CD14-positive monocyte (primary cell): ENCODE data around the gene DUSP3. TPM values are rescaled to one million over a fixed set of nuclear protein-coding genes. Genes with fewer than 3 reads are reported as not detected.
A peak's percentile ranks its signal among the peaks of the same experiment; 100 is the strongest.

Experiments used
- DNase-seq, 3 donors: peaks; one replicate each; pipeline ENCODE4 v3.0.0-alpha.2; 2011 to 2022
- H2AFZ ChIP-seq: 2 replicates; pipeline ENCODE4 v1.6.0; 2012; ENCODE audit warnings: mild to moderate bottlenecking, low read depth, low read length, inconsistent platforms; ENCODE audit not compliant: insufficient read depth, poor library complexity, severe bottlenecking
- H3K27ac ChIP-seq, 2 donors: 1 replicate in 1 of 2; 2 replicates in 1 of 2; pipeline ENCODE4 v1.5.1; 2012 to 2013; ENCODE audit warnings: low read length in 2 of 2, control low read depth in 1 of 2, inconsistent platforms in 1 of 2, low read depth in 1 of 2, mild to moderate bottlenecking in 1 of 2
- H3K27me3 ChIP-seq, 2 donors: one replicate each; pipeline versions ENCODE4 v1.6.0 to v1.6.1; 2011 to 2013; ENCODE audit warnings: low read length in 2 of 2; ENCODE audit not compliant: control insufficient read depth in 2 of 2, insufficient read depth in 2 of 2
- H3K36me3 ChIP-seq, 2 donors: replicated peaks in 1 of 2; 1 replicate in 1 of 2; 2 replicates in 1 of 2; pipeline versions ENCODE4 v1.5.1 to v1.6.1; 2012 to 2013; ENCODE audit warnings: low read length in 2 of 2, control low read depth in 1 of 2, inconsistent platforms in 1 of 2, mild to moderate bottlenecking in 1 of 2; ENCODE audit not compliant: insufficient read depth in 2 of 2, control insufficient read depth in 1 of 2
- H3K4me1 ChIP-seq, 2 donors: 1 replicate in 1 of 2; 2 replicates in 1 of 2; pipeline versions ENCODE4 v1.5.1 to v1.6.1; 2012 to 2013; ENCODE audit warnings: low read length in 2 of 2, control low read depth in 1 of 2, inconsistent platforms in 1 of 2, mild to moderate bottlenecking in 1 of 2, moderate library complexity in 1 of 2; ENCODE audit not compliant: insufficient read depth in 2 of 2, control insufficient read depth in 1 of 2
- H3K4me2 ChIP-seq: replicated peaks from 2 replicates; pipeline ENCODE3; 2012; ENCODE audit warnings: low read length, moderate library complexity, mild to moderate bottlenecking; ENCODE audit not compliant: poor library complexity, severe bottlenecking; ENCODE audit errors: extremely low read depth
- H3K4me3 ChIP-seq, 3 experiments: fragments of 200-600 bp in 1 of 3; sonication (generic) in 1 of 3; replicated peaks in 1 of 3; 1 replicate in 2 of 3; 2 replicates in 1 of 3; pipeline ENCODE4 v1.5.1; 2011 to 2013; ENCODE audit warnings: low read length in 3 of 3, mild to moderate bottlenecking in 3 of 3, control low read depth in 2 of 3, low read depth in 2 of 3, inconsistent platforms in 1 of 3, moderate library complexity in 1 of 3
- H3K79me2 ChIP-seq: 2 replicates; pipeline ENCODE4 v1.6.0; 2012; ENCODE audit warnings: mild to moderate bottlenecking, control low read depth, inconsistent platforms, low read length, moderate library complexity; ENCODE audit not compliant: insufficient read depth
- H3K9ac ChIP-seq: 2 replicates; pipeline ENCODE4 v1.6.0; 2017; ENCODE audit warnings: low read length, mild to moderate bottlenecking; ENCODE audit not compliant: insufficient read depth, poor library complexity, severe bottlenecking
- H3K9me3 ChIP-seq, 2 donors: replicated peaks in 1 of 2; 1 replicate in 1 of 2; 2 replicates in 1 of 2; pipeline versions ENCODE4 v1.5.1 to v1.6.1; 2012 to 2013; ENCODE audit warnings: low read length in 2 of 2, control low read depth in 1 of 2; ENCODE audit not compliant: control insufficient read depth in 1 of 2, insufficient read depth in 1 of 2
- H4K20me1 ChIP-seq: 2 replicates; pipeline ENCODE4 v1.6.0; 2012; ENCODE audit warnings: mild to moderate bottlenecking, low read length, control low read depth, moderate library complexity; ENCODE audit not compliant: insufficient read depth
- H3K27ac Mint-ChIP-seq, 7 donors: one replicate each; pipeline ENCODE4 v1.8.0; 2020; ENCODE audit warnings: mild to moderate bottlenecking in 7 of 7, mixed read lengths in 7 of 7, moderate library complexity in 6 of 7, inconsistent platforms in 2 of 7
- H3K27me3 Mint-ChIP-seq, 3 donors: one replicate each; pipeline ENCODE4 v1.8.0; 2021 to 2022; ENCODE audit warnings: low read depth in 3 of 3, mild to moderate bottlenecking in 3 of 3, mixed read lengths in 3 of 3, moderate library complexity in 3 of 3, inconsistent platforms in 1 of 3
- H3K36me3 Mint-ChIP-seq, 2 donors: one replicate each; pipeline ENCODE4 v1.8.0; 2020; ENCODE audit warnings: mixed read lengths in 2 of 2, inconsistent platforms in 1 of 2, mild to moderate bottlenecking in 1 of 2
- H3K4me1 Mint-ChIP-seq: one replicate; pipeline ENCODE4 v1.8.0; 2020; ENCODE audit warnings: mild to moderate bottlenecking, mixed read lengths
- H3K4me3 Mint-ChIP-seq, 2 donors: one replicate each; pipeline ENCODE4 v1.8.0; 2020; ENCODE audit warnings: mild to moderate bottlenecking in 2 of 2, mixed read lengths in 2 of 2, moderate library complexity in 1 of 2
- H3K9me3 Mint-ChIP-seq, 7 donors: one replicate each; pipeline ENCODE4 v1.8.0; 2020 to 2022; ENCODE audit warnings: mixed read lengths in 7 of 7, mild to moderate bottlenecking in 6 of 7, moderate library complexity in 6 of 7, inconsistent platforms in 2 of 7
- WGBS: methylation state at CpG from one replicate; pipeline ENCODE4 v1.1.5; 2013; ENCODE audit warnings: missing lambda C conversion rate; ENCODE audit not compliant: insufficient coverage; 5-methylcytosine and 5-hydroxymethylcytosine counted together
- intact Hi-C, 2 donors: fragments of 100-400 bp; cut with micrococcal nuclease; formaldehyde crosslinking; loops; one replicate each; pipeline versions ENCODE4 v1.15.0 to v1.15.1; 2023
- polyA plus RNA-seq, 3 donors: library from polyadenylated mRNA; depleted of rRNA in 1 of 3; unstranded in 2 of 3; stranded (reverse) in 1 of 3; fragments of 300-500 nt in 2 of 3; fragments of >200 nt in 1 of 3; fragmentation: Illumina TruSeq in 2 of 3; gene quantifications; 1 replicate in 2 of 3; 2 replicates in 1 of 3; pipeline ENCODE4 v1.2.3, GENCODE V29; 2012 to 2021
- TF ChIP-seq, protein P1 (sequence below): fragments of 200-600 bp; IDR thresholded peaks from one replicate; pipeline ENCODE4 v1.8.0; 2022; ENCODE audit warnings: antibody characterized with exemption, mild to moderate bottlenecking

The DUSP3 gene
- polyA plus RNA-seq, 3 donors, result 36.7 to 78.5 (median 58.9) TPM

DNA sequence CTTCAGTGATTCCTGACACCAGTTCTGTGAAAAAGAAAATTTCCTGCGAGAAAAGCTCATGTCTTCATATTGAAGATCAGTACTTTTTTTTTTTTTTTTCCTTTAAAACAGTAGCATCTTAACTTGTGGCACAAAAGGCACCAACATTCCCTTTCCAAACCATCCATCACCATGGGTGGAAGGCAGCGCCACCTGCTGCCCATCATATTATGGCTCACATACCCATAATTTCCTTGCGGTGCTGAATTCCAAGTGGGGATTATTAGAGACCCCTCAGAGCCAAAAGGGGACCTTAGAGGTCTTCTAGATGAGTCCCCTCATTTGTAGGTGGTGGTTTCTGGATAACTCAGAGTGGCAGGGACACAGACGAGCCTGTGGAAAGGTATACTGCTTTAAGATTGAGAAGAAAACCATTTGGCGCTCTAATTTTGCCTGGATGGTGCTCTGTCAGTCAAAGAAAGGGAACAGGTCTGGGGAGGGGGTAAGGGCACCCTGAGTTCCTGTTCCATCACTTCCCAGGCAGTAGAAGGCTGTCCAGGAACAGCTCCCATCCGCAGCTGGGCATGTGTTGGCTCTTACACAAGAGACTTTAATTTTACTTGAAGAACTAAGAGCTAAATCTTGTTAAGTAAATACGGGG lies 12.2 kb downstream of the DUSP3 start:
- Histone ChIP-seq H3K9me3 (no peaks in the 10 kb centered on the region), H4K20me1 (peaks cover 20% of the 10 kb centered on the region), H3K79me2 (peaks cover 5% of the 10 kb centered on the region), H3K36me3 (peaks cover 15 to 19% of the 10 kb centered on the region in 2 donors), H3K4me3 (no peak overlapping the region), H3K27me3 (no peaks in the 10 kb centered on the region), H3K9ac (no peak overlapping the region), H3K4me1 (peaks cover 59 to 61% of the 10 kb centered on the region in 2 donors), H3K4me2 (no peak overlapping the region), H3K27ac (no peak overlapping the region), H2AFZ (no peak overlapping the region)
- Mint-ChIP-seq H3K27ac (peak overlapping the region in 4 of 7 donors; percentile 37 to 62 (median 60)), H3K36me3 (peaks cover 26 to 40% of the 10 kb centered on the region in 2 donors), H3K27me3 (no peaks in the 10 kb centered on the region), H3K9me3 (no peaks in the 10 kb centered on the region), H3K4me3 (no peak overlapping the region), H3K4me1 (peaks cover 67% of the 10 kb centered on the region)
- WGBS, result 84% methylated on average over 3 of the region's 7 CpGs
- TF ChIP-seq, protein P1, sequence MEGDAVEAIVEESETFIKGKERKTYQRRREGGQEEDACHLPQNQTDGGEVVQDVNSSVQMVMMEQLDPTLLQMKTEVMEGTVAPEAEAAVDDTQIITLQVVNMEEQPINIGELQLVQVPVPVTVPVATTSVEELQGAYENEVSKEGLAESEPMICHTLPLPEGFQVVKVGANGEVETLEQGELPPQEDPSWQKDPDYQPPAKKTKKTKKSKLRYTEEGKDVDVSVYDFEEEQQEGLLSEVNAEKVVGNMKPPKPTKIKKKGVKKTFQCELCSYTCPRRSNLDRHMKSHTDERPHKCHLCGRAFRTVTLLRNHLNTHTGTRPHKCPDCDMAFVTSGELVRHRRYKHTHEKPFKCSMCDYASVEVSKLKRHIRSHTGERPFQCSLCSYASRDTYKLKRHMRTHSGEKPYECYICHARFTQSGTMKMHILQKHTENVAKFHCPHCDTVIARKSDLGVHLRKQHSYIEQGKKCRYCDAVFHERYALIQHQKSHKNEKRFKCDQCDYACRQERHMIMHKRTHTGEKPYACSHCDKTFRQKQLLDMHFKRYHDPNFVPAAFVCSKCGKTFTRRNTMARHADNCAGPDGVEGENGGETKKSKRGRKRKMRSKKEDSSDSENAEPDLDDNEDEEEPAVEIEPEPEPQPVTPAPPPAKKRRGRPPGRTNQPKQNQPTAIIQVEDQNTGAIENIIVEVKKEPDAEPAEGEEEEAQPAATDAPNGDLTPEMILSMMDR, result peak; percentile 93
- intact Hi-C loops, result loop anchor here in 1 of 2 donors (5.0 kb wide), 1 partner anchor 184 kb away; no protein-coding TSS in a partner anchor
- peak; percentile 34 to 53 (median 52) for DNase-seq

DNA sequence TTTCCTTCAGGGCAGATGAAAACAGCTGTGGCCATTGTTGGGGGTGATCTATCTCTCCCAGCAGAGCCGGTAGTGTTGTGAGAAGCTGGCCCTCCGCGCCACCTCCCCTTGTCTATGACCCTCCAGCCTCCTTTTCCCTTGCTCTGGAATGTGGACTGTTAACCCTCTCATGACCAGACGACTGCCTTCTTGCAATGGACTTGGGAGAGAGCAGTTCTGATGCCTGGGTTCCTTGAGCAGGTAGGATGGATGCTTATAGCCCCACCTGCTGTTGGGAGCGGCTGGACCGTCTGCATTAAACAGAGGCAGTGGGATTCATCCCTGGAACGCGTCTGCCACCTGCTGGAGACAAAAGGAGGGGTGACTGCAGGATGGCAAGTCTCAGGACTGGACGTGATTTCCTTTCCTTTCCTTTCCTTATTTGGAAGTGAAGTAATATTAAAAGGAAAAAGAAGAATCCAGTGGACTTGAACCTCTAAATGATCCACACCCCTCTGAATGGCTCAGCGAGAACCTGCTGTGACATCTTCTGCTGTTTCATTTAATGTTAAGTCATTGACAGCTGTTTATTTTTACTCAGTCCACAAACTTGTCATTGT lies 18.4 kb downstream of the DUSP3 start:
- Histone ChIP-seq H3K36me3 (no peaks in the 10 kb centered on the region), H3K79me2 (no peaks in the 10 kb centered on the region), H3K9ac (no peak overlapping the region), H3K4me2 (no peak overlapping the region), H3K27ac (no peak overlapping the region), H4K20me1 (peaks cover 5% of the 10 kb centered on the region), H2AFZ (no peak overlapping the region), H3K4me1 (peaks cover 13 to 17% of the 10 kb centered on the region in 2 donors), H3K4me3 (no peak overlapping the region), H3K9me3 (no peaks in the 10 kb centered on the region), H3K27me3 (peaks cover 9 to 27% of the 10 kb centered on the region in 2 donors)
- Mint-ChIP-seq H3K4me1 (peaks cover 20% of the 10 kb centered on the region), H3K4me3 (no peak overlapping the region), H3K36me3 (peaks cover 0 to 5% of the 10 kb centered on the region in 2 donors), H3K9me3 (peaks cover 0 to 5% (median 0%) of the 10 kb centered on the region in 7 donors), H3K27me3 (peaks cover 21 to 42% (median 26%) of the 10 kb centered on the region in 3 donors), H3K27ac (peak overlapping the region in 1 of 7 donors; percentile 45)
- WGBS, result 50% methylated on average over 2 of the region's 10 CpGs
- TF ChIP-seq, protein P1, result peak; percentile 96
- intact Hi-C loops, result loop anchor here in 1 of 2 donors (1.0 to 5.0 kb wide), 2 partner anchors 66 to 183 kb away; no protein-coding TSS in a partner anchor
- DNase-seq, result peak; percentile 69 to 82 (median 78)
